Stomach (tissue), 4 donors: ENCODE data around the gene GLG1.

Source experiments
- CTCF ChIP-seq, 7 experiments: fragments of 450-650 bp in 4 of 7; fragments of 200-600 bp in 3 of 7; sonication (generic) in 3 of 7; IDR thresholded peaks; one replicate each; pipeline ENCODE4 v1.5.1; 2016 to 2019; ENCODE audit warnings: antibody characterized with exemption in 7 of 7, control low read depth in 2 of 7, mild to moderate bottlenecking in 1 of 7
- POLR2A ChIP-seq, 4 donors: fragments of 450-650 bp; IDR thresholded peaks; one replicate each; pipeline ENCODE4 v1.6.1; 2016; ENCODE audit warnings: antibody characterized with exemption in 4 of 4, control low read depth in 2 of 4, mild to moderate bottlenecking in 1 of 4, moderate library complexity in 1 of 4

DNA sequence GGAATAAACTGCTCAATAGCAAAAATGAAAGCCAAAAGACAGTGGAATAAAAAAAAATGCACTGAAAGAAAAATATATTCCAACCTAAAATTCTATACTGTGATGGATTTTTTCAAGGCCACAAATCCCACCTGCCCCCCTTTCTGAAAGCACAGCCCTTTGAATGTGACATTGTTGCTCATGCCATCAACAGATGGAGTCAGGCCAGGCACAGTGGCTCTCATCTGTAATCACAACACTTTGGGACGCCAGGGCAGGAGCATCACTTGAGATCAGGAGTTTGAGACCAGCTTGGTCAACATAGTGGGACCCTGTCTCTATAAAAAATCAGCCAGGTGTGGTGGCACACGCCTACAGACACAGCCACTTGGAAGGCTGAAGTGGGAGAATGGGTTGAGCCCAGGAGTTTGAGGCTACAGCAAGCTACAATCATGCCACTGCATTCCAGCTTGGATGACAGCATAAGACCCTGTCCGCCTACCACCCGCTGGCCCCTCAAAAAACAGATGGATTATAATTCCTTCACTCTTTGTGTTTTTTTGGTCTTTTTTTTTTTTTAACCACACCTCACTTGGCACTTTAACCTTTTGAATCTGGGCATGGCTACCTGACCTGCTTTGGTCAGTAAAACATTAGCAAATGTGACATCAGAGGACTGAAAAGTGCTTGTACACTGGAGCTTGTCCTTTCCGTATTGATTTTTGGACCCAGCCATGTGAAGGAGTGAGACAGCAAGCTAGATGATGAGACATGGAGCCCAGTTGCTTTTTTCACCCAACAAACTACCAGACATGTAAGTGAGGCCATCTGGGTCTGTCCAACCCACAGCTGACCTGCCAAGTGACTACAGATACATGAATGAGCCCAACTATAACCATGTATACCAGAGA lies 36.3 kb downstream of the GLG1 start:
- TF ChIP-seq CTCF (IDR thresholded peaks at IDR 0.05) (no peak), POLR2A (IDR thresholded peaks at IDR 0.05) (no peak)
